Testis (tissue), 2 donors: ENCODE results near the gene IDNK.

Source experiments
- POLR2A ChIP-seq: fragments of 450-650 bp; IDR thresholded peaks from one replicate; pipeline ENCODE4 v1.6.1; 2017; ENCODE audit warnings: antibody characterized with exemption, mild to moderate bottlenecking, moderate library complexity
- TF ChIP-seq, protein P1 (sequence below), 3 experiments: fragments of 450-650 bp in 2 of 3; fragments of 200-600 bp in 1 of 3; sonication (generic) in 1 of 3; IDR thresholded peaks; one replicate each; pipeline ENCODE4 v1.5.1; 2016 to 2019; ENCODE audit warnings: antibody characterized with exemption in 3 of 3, mild to moderate bottlenecking in 2 of 3, moderate library complexity in 1 of 3

GRCh38 chr9:83646500-83647239 lies 23.7 kb downstream of the IDNK start:
- TF ChIP-seq, protein P1, sequence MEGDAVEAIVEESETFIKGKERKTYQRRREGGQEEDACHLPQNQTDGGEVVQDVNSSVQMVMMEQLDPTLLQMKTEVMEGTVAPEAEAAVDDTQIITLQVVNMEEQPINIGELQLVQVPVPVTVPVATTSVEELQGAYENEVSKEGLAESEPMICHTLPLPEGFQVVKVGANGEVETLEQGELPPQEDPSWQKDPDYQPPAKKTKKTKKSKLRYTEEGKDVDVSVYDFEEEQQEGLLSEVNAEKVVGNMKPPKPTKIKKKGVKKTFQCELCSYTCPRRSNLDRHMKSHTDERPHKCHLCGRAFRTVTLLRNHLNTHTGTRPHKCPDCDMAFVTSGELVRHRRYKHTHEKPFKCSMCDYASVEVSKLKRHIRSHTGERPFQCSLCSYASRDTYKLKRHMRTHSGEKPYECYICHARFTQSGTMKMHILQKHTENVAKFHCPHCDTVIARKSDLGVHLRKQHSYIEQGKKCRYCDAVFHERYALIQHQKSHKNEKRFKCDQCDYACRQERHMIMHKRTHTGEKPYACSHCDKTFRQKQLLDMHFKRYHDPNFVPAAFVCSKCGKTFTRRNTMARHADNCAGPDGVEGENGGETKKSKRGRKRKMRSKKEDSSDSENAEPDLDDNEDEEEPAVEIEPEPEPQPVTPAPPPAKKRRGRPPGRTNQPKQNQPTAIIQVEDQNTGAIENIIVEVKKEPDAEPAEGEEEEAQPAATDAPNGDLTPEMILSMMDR (IDR thresholded peaks at IDR 0.05): no peak
- no peak for TF ChIP-seq POLR2A
